Activated T-cell treated with anti-CD3 and anti-CD28 coated beads for 48 hours (primary cell): Measurements from ENCODE around the gene PCDHA10.
"Not testable (repeated sequence)": the region's sequence is repeated elsewhere in the genome, so short reads cannot be mapped to it uniquely, and the experiment has no call there.

ENCODE experiments used
- DNase-seq: peaks from one replicate; pipeline ENCODE4 v3.0.0-alpha.2; 2020; ENCODE audit warnings: low read depth

The PCDHA10 gene

DNA sequence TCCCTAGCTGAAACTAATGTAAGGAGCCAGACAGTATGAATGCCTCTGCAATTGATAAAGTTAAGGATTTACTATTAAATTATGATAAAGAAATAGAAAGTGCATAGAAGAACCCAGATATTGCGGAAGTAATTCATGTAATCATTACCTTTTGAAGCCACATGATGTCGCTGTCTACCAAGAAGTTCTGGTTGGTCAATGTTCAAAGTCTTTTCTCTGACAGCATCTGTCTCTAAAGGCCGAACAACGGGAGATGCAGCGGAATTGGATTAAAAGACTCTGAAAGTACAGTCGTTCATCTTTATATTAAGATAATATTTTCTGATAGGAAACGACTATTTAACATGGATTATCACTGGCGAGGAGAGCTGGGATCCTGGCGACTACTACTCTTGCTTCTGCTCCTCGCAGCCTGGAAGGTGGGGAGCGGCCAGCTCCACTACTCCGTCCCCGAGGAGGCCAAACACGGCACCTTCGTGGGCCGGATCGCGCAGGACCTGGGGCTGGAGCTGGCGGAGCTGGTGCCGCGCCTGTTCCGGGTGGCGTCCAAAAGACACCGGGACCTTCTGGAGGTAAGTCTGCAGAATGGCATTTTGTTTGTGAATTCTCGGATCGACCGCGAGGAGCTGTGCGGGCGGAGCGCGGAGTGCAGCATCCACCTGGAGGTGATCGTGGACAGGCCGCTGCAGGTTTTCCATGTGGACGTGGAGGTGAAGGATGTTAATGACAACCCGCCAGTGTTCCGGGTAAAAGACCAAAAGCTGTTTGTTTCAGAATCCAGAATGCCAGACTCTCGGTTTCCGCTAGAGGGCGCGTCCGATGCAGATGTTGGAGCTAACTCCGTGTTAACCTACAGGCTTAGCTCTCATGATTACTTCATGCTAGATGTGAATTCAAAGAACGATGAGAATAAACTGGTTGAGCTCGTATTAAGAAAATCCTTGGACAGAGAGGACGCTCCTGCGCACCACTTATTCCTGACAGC lies 14.4 kb upstream of the PCDHA10 start, which contains the start of gene PCDHA8:
Gene PCDHA8 (plus strand): TSS at position 210 of the 985 bp plus-strand sequence. CDS start 135 bp downstream, at position 345.
- no peak for DNase-seq

DNA sequence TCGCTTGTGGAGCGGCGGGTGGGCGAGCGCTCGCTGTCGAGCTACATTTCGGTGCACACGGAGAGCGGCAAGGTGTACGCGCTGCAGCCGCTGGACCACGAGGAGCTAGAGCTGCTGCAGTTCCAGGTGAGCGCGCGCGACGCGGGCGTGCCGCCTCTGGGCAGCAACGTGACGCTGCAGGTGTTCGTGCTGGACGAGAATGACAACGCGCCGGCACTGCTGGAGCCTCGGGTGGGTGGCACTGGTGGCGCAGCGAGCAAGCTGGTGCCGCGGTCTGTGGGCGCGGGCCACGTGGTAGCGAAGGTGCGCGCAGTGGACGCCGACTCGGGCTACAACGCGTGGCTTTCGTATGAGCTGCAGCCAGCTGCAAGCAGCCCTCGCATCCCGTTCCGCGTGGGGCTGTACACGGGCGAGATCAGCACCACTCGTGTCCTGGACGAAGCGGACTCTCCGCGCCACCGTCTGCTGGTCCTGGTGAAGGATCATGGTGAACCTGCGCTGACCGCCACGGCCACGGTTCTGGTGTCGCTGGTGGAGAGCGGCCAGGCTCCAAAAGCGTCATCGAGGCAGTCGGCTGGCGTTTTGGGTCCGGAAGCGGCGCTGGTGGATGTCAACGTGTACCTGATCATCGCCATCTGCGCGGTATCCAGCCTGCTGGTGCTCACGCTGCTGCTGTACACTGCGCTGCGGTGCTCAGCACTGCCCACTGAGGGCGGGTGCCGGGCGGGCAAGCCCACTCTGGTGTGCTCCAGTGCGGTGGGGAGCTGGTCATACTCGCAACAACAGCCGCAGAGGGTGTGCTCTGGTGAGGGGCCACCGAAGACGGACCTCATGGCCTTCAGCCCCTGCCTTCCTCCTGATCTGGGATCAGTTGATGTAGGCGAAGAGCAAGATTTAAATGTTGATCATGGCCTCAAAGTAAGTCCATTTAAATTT lies 12.6 kb upstream of the PCDHA10 start:
- DNase-seq = no peak

- DNase-seq = not testable (repeated sequence)
These were observed 7.3 kb upstream of the PCDHA10 start, which contains the start of gene PCDHA9 for GRCh38 chr5:140848139-140849102. TSS of gene PCDHA9 (plus strand) at chr5:140848382. CDS start at chr5:140848496, 114 bp downstream.

DNA sequence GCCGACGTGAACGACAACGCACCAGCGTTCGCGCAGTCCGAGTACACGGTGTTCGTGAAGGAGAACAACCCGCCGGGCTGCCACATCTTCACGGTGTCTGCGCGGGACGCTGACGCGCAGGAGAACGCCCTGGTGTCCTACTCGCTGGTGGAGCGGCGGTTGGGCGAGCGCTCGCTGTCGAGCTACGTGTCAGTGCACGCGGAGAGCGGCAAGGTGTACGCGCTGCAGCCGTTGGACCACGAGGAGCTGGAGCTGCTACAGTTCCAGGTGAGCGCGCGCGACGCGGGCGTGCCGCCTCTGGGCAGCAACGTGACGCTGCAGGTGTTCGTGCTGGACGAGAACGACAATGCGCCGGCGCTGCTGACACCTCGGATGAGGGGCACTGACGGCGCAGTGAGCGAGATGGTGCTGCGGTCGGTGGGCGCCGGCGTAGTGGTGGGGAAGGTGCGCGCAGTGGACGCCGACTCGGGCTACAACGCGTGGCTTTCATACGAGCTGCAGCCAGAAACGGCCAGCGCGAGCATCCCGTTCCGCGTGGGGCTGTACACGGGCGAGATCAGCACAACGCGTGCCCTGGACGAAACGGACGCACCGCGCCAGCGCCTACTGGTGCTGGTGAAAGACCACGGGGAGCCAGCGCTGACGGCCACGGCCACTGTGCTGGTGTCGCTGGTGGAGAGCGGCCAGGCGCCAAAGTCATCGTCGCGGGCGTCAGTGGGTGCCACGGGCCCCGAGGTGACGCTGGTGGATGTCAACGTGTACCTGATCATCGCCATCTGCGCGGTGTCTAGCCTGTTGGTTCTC lies 5.7 kb upstream of the PCDHA10 start:
- DNase-seq = not testable (repeated sequence)

- DNase-seq = no peak
These were observed 1.7 kb downstream of the PCDHA10 start for GRCh38 chr5:140857177-140857986.

- no peak for DNase-seq
These were observed 2.2 kb downstream of the PCDHA10 start for GRCh38 chr5:140857987-140858240.

- DNase-seq = no peak
These were observed 7.0 kb downstream of the PCDHA10 start for GRCh38 chr5:140862441-140863295.

GRCh38 chr5:140868721-140869554 lies 13.2 kb downstream of the PCDHA10 start, which contains the start of gene PCDHA11:
TSS of gene PCDHA11 (plus strand) at chr5:140868957. CDS start at chr5:140869104, 147 bp downstream.
- DNase-seq = no peak

DNA sequence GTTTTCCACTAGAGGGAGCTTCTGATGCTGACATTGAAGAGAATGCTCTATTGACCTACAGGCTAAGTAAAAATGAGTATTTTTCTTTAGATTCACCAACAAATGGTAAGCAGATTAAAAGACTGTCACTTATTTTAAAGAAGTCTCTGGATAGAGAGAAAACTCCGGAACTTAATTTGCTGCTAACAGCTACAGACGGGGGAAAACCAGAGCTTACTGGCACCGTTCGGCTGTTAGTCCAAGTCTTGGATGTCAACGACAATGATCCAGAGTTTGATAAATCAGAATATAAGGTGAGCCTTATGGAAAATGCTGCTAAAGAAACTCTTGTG lies 13.8 kb downstream of the PCDHA10 start:
- no peak for DNase-seq

GRCh38 chr5:140870221-140871201 lies 14.8 kb downstream of the PCDHA10 start:
- no peak for DNase-seq

- no peak for DNase-seq
These were observed 19.7 kb downstream of the PCDHA10 start, which contains the start of gene PCDHA12 for GRCh38 chr5:140875085-140876065. TSS of gene PCDHA12 (plus strand) at chr5:140875308. CDS start at chr5:140875473, 165 bp downstream.

GRCh38 chr5:140876541-140877261 lies 21.0 kb downstream of the PCDHA10 start:
- not testable (repeated sequence) for DNase-seq

DNA sequence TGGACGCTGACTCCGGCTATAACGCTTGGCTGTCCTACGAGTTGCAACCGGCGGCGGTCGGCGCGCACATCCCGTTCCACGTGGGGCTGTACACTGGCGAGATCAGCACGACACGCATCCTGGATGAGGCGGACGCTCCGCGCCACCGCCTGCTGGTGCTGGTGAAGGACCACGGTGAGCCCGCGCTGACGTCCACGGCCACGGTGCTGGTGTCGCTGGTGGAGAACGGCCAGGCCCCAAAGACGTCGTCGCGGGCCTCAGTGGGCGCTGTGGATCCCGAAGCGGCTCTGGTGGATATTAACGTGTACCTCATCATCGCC lies 21.5 kb downstream of the PCDHA10 start:
- no peak for DNase-seq

DNA sequence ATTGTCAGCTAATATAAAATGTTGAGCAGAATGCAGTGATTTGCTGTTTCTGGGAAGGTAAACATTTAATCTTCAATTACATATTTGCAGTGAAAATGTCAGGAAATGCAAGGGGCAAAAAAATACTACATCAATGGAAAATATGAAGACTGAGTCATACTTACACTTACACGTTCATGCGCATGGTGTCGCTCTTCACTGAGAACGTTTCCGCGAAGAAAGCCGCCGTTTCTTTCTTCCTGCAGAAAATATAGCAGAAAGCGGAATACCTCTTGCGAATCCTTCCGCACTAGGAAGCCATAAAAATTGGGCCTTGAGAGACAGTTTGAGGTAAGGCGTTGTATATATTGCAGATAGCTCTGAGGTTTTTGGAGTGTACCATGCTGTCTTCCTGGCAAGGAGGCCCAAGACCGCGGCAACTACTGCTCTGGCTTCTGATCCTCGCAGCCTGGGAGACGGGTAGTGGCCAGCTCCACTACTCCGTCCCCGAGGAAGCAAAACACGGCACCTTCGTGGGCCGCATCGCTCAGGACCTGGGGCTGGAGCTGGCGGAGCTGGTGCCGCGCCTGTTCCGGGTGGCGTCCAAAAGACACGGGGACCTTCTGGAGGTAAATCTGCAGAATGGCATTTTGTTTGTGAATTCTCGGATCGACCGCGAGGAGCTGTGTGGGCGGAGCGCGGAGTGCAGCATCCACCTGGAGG lies 26.3 kb downstream of the PCDHA10 start, which contains the start of gene PCDHA13:
Gene PCDHA13 (plus strand): TSS at position 236 of the 702 bp plus-strand sequence. CDS start 145 bp downstream, at position 381.
- no peak for DNase-seq
